ENCODE data around the gene AQP12B.
A peak's percentile ranks its signal among the peaks of the same experiment; 100 is the strongest.

The AQP12B gene

DNA sequence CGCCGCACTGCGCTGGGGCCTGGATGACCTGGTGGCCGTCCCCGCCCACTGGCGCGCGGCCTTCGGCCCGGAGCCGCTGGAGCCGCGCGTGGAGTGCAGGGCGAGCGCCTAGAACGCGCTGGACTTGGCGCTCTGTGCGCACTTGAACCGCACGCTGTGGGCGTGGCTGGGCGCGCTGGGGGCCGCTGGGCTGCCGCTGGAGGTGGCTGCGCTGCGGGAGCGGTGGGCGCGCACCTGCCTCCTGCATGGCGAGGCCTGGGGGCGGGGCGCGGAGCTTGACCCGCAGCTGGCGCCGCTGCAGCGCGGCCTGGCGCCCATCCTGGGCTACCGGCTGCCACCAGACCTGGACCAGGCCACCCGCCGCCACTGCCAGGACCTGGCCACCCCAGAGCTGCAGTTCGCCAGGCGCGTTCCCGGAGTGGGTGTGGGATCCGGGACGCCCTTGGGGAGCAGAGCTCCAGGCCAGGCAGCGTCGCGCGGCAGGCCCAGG, 9.9 kb downstream of the AQP12B start:
- Histone ChIP-seq H3K14ac (ENCODE audit: low read length) (no peak overlapping the region), H3K23ac (ENCODE audit: low read depth, low read length, poor library complexity) (peak overlapping the region; percentile 31), H2BK15ac (ENCODE audit: low read length) (no peak overlapping the region), H3K27me3 (ENCODE audit: control insufficient read depth in 3 of 3, insufficient read depth in 3 of 3, low read depth in 1 of 3, low read length in 3 of 3) (peaks cover 0 to 15% (median 0%) of the 10 kb centered on the region in 3 experiments), H3K79me1 (ENCODE audit: low read depth, low read length) (no peaks in the 10 kb centered on the region), H3K4me3 (ENCODE audit: low read length in 2 of 2) (no peak overlapping the region), H3K18ac (ENCODE audit: low read length) (peak overlapping the region; percentile 48), H3K9ac (ENCODE audit: low read depth, low read length, poor library complexity) (peak overlapping the region; percentile 21), H3K4me1 (ENCODE audit: control insufficient read depth in 2 of 2, insufficient read depth in 1 of 2, low read depth in 1 of 2, low read length in 2 of 2) (no peaks in the 10 kb centered on the region), H3K9me3 (replicated peaks in 1 of 2; ENCODE audit: control insufficient read depth in 2 of 2, insufficient read depth in 1 of 2, low read depth in 1 of 2, low read length in 2 of 2) (no peaks in the 10 kb centered on the region), H3K36me3 (replicated peaks in 1 of 2; ENCODE audit: control insufficient read depth in 2 of 2, insufficient read depth in 2 of 2, low read length in 2 of 2) (no peaks in the 10 kb centered on the region), H2BK12ac (ENCODE audit: low read length) (no peak overlapping the region), H4K91ac (ENCODE audit: low read depth, low read length, poor library complexity) (no peak overlapping the region), H3K27ac (replicated peaks; ENCODE audit: low read length) (no peak overlapping the region), H2AFZ (ENCODE audit: low read length) (no peak overlapping the region), H3K4me2 (ENCODE audit: insufficient read depth, low read length, poor library complexity, severe bottlenecking) (no peak overlapping the region), H2BK120ac (ENCODE audit: low read depth, low read length) (no peak overlapping the region), H2AK5ac (ENCODE audit: low read depth, low read length) (no peak overlapping the region), H4K8ac (ENCODE audit: low read depth, low read length) (no peak overlapping the region), H2BK5ac (ENCODE audit: low read length) (no peak overlapping the region), H3K4ac (ENCODE audit: low read length) (no peak overlapping the region)
- DNase-seq (ENCODE audit: low spot score) = no peak
- no CpG with 5 or more reads among the region's 55 CpGs for WGBS, 2 donors (ENCODE audit: extremely low coverage in 2 of 2, insufficient read length in 2 of 2, insufficient replicate concordance in 1 of 2)

DNA sequence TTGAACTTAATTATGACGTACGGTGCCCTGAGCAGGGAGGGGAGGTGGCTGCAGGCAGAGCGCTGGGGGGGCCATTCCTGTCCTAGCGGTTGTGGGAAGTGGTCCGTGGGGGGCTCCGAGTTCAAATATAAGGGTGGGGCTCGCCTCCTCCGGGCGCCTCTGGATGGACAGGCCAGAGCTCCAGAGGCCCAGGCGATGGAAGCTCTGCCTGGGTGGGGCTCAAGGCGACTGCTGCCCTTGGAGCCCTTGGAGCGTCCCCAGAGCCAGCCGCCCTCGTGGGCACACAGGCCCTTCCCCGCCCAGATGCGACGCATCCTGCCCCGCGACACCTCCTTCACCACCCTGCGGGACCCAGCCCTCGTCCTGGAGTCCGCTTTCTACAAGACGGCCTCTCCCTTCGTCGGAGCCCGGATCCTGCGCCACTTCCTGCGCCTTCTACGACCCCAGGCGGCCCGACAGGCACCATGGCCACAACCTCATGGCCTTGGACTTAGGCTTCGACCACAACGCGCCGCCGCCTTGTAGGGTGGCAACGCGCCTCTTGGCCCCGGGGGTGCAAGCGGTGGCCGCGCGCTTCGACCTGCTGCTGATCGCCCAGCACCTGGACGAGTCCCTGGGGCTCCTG, 10.5 kb downstream of the AQP12B start:
- Histone ChIP-seq H3K4me3 (ENCODE audit: low read length in 2 of 2) (no peak overlapping the region), H3K79me1 (ENCODE audit: low read depth, low read length) (no peaks in the 10 kb centered on the region), H3K27me3 (ENCODE audit: control insufficient read depth in 3 of 3, insufficient read depth in 3 of 3, low read depth in 1 of 3, low read length in 3 of 3) (peaks cover 0 to 15% (median 0%) of the 10 kb centered on the region in 3 experiments), H4K8ac (ENCODE audit: low read depth, low read length) (no peak overlapping the region), H2AK5ac (ENCODE audit: low read depth, low read length) (no peak overlapping the region), H3K4me2 (ENCODE audit: insufficient read depth, low read length, poor library complexity, severe bottlenecking) (no peak overlapping the region), H3K4ac (ENCODE audit: low read length) (no peak overlapping the region), H2BK15ac (ENCODE audit: low read length) (no peak overlapping the region), H3K14ac (ENCODE audit: low read length) (peak overlapping the region; percentile 94), H3K23ac (ENCODE audit: low read depth, low read length, poor library complexity) (peak overlapping the region; percentile 80), H2AFZ (ENCODE audit: low read length) (no peak overlapping the region), H3K9me3 (replicated peaks in 1 of 2; ENCODE audit: control insufficient read depth in 2 of 2, insufficient read depth in 1 of 2, low read depth in 1 of 2, low read length in 2 of 2) (no peaks in the 10 kb centered on the region), H4K91ac (ENCODE audit: low read depth, low read length, poor library complexity) (no peak overlapping the region), H2BK12ac (ENCODE audit: low read length) (no peak overlapping the region), H2BK5ac (ENCODE audit: low read length) (no peak overlapping the region), H3K27ac (replicated peaks; ENCODE audit: low read length) (no peak overlapping the region), H2BK120ac (ENCODE audit: low read depth, low read length) (no peak overlapping the region), H3K18ac (ENCODE audit: low read length) (peak overlapping the region; percentile 48), H3K36me3 (replicated peaks in 1 of 2; ENCODE audit: control insufficient read depth in 2 of 2, insufficient read depth in 2 of 2, low read length in 2 of 2) (no peaks in the 10 kb centered on the region), H3K4me1 (ENCODE audit: control insufficient read depth in 2 of 2, insufficient read depth in 1 of 2, low read depth in 1 of 2, low read length in 2 of 2) (no peaks in the 10 kb centered on the region), H3K9ac (ENCODE audit: low read depth, low read length, poor library complexity) (no peak overlapping the region)
- WGBS, 2 donors (ENCODE audit: extremely low coverage in 2 of 2, insufficient read length in 2 of 2, insufficient replicate concordance in 1 of 2) = no CpG with 5 or more reads among the region's 46 CpGs
- DNase-seq (ENCODE audit: low spot score) = no peak

GRCh38 chr2:240670950-240671349, 11.7 kb downstream of the AQP12B start:
- H3K27ac ChIP-seq (replicated peaks; ENCODE audit: low read length) = no peak overlapping the region
- no peaks in the 10 kb centered on the region for H3K4me1 ChIP-seq (ENCODE audit: control insufficient read depth in 2 of 2, insufficient read depth in 1 of 2, low read depth in 1 of 2, low read length in 2 of 2)
- H2BK15ac ChIP-seq (ENCODE audit: low read length) = no peak overlapping the region
- no peaks in the 10 kb centered on the region for H3K36me3 ChIP-seq (replicated peaks in 1 of 2; ENCODE audit: control insufficient read depth in 2 of 2, insufficient read depth in 2 of 2, low read length in 2 of 2)
- H3K9ac ChIP-seq (ENCODE audit: low read depth, low read length, poor library complexity) = no peak overlapping the region
- H3K79me1 ChIP-seq (ENCODE audit: low read depth, low read length) = no peaks in the 10 kb centered on the region
- no peak overlapping the region for H2BK5ac ChIP-seq (ENCODE audit: low read length)
- H3K27me3 ChIP-seq (ENCODE audit: control insufficient read depth in 3 of 3, insufficient read depth in 3 of 3, low read depth in 1 of 3, low read length in 3 of 3) = peaks cover 0 to 15% (median 0%) of the 10 kb centered on the region in 3 experiments
- H3K9me3 ChIP-seq (replicated peaks in 1 of 2; ENCODE audit: control insufficient read depth in 2 of 2, insufficient read depth in 1 of 2, low read depth in 1 of 2, low read length in 2 of 2) = no peaks in the 10 kb centered on the region
- no peak overlapping the region for H3K4me2 ChIP-seq (ENCODE audit: insufficient read depth, low read length, poor library complexity, severe bottlenecking)
- no peak overlapping the region for H3K4ac ChIP-seq (ENCODE audit: low read length)
- no peak overlapping the region for H4K91ac ChIP-seq (ENCODE audit: low read depth, low read length, poor library complexity)
- H3K23ac ChIP-seq (ENCODE audit: low read depth, low read length, poor library complexity) = no peak overlapping the region
- no CpG with 5 or more reads among the region's 4 CpGs for WGBS, 2 donors (ENCODE audit: extremely low coverage in 2 of 2, insufficient read length in 2 of 2, insufficient replicate concordance in 1 of 2)
- DNase-seq (ENCODE audit: low spot score) = no peak
- H2BK12ac ChIP-seq (ENCODE audit: low read length) = no peak overlapping the region
- no peak overlapping the region for H2AK5ac ChIP-seq (ENCODE audit: low read depth, low read length)
- no peak overlapping the region for H3K4me3 ChIP-seq (ENCODE audit: low read length in 2 of 2)
- H2BK120ac ChIP-seq (ENCODE audit: low read depth, low read length) = no peak overlapping the region
- H3K14ac ChIP-seq (ENCODE audit: low read length) = no peak overlapping the region
- no peak overlapping the region for H4K8ac ChIP-seq (ENCODE audit: low read depth, low read length)
- H3K18ac ChIP-seq (ENCODE audit: low read length) = no peak overlapping the region
- H2AFZ ChIP-seq (ENCODE audit: low read length) = no peak overlapping the region

DNA sequence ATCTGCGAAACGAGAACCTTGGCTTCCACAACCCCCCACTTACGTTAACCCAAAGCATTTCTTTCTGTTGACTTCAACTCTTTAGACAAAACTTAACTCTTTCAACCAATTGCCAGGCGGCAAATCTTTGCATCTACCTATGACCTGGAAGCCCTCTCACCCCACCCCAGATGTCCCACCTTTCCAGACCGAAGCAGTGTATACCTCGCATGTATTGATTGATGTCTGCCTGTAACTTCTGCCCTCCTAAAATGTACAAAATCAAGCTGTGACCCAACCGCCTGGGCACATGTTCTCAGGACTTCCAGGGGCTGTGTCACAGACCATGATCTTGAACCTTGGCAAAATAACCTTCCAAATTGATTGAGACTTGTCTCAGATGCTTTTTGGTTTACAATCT, 12.3 kb downstream of the AQP12B start:
- Histone ChIP-seq H2BK120ac (ENCODE audit: low read depth, low read length) (no peak overlapping the region), H3K27ac (replicated peaks; ENCODE audit: low read length) (no peak overlapping the region), H3K79me1 (ENCODE audit: low read depth, low read length) (no peaks in the 10 kb centered on the region), H4K91ac (ENCODE audit: low read depth, low read length, poor library complexity) (no peak overlapping the region), H3K23ac (ENCODE audit: low read depth, low read length, poor library complexity) (no peak overlapping the region), H2AK5ac (ENCODE audit: low read depth, low read length) (no peak overlapping the region), H3K27me3 (ENCODE audit: control insufficient read depth in 3 of 3, insufficient read depth in 3 of 3, low read depth in 1 of 3, low read length in 3 of 3) (peaks cover 0 to 15% (median 0%) of the 10 kb centered on the region in 3 experiments), H2BK5ac (ENCODE audit: low read length) (no peak overlapping the region), H3K36me3 (replicated peaks in 1 of 2; ENCODE audit: control insufficient read depth in 2 of 2, insufficient read depth in 2 of 2, low read length in 2 of 2) (no peaks in the 10 kb centered on the region), H3K4ac (ENCODE audit: low read length) (no peak overlapping the region), H3K4me1 (ENCODE audit: control insufficient read depth in 2 of 2, insufficient read depth in 1 of 2, low read depth in 1 of 2, low read length in 2 of 2) (no peaks in the 10 kb centered on the region), H3K18ac (ENCODE audit: low read length) (no peak overlapping the region), H2BK15ac (ENCODE audit: low read length) (no peak overlapping the region), H3K4me3 (ENCODE audit: low read length in 2 of 2) (no peak overlapping the region), H3K9ac (ENCODE audit: low read depth, low read length, poor library complexity) (no peak overlapping the region), H3K9me3 (replicated peaks in 1 of 2; ENCODE audit: control insufficient read depth in 2 of 2, insufficient read depth in 1 of 2, low read depth in 1 of 2, low read length in 2 of 2) (no peaks in the 10 kb centered on the region), H2AFZ (ENCODE audit: low read length) (no peak overlapping the region), H4K8ac (ENCODE audit: low read depth, low read length) (no peak overlapping the region), H3K4me2 (ENCODE audit: insufficient read depth, low read length, poor library complexity, severe bottlenecking) (no peak overlapping the region), H3K14ac (ENCODE audit: low read length) (no peak overlapping the region), H2BK12ac (ENCODE audit: low read length) (no peak overlapping the region)
- DNase-seq (ENCODE audit: low spot score) = no peak
- WGBS, 2 donors (ENCODE audit: extremely low coverage in 2 of 2, insufficient read length in 2 of 2, insufficient replicate concordance in 1 of 2) = no CpG with 5 or more reads among the region's 7 CpGs
